Measurements from ENCODE around the gene SH3GL1. TPM values are rescaled to one million over a fixed set of nuclear protein-coding genes. Genes with fewer than 3 reads are reported as not detected.

The SH3GL1 gene
- total and polyA plus RNA-seq, 2 experiments from 2014 or later: 73.1 to 89.5 TPM

GRCh38 chr19:4326837-4327251 lies 73.5 kb downstream of the SH3GL1 start (continued):
- peak; percentile 25; the same call in 1 of the 2 replicates for TF ChIP-seq CREB1 (CRISPR knock-in tag; IDR thresholded peaks at IDR 0.05; ENCODE audit: low read depth)

- Histone ChIP-seq H3K4me2 (peak overlapping the region; percentile 95), H2AFZ (no peak overlapping the region), H3K9me2 (ENCODE audit: insufficient read depth) (no peaks in the 10 kb centered on the region), H3K4me3 (peak overlapping the region; percentile 77), H3K4me1 (ENCODE audit: insufficient read depth) (peaks cover 3% of the 10 kb centered on the region; the same call in 1 of the 2 replicates), H3F3A (replicated peaks; ENCODE audit: low read depth) (peaks cover 6% of the 10 kb centered on the region; the same call in 1 of the 2 replicates), H3K79me2 (replicated peaks; ENCODE audit: insufficient read depth) (no peaks in the 10 kb centered on the region), H3K36me3 (ENCODE audit: insufficient read depth) (no peaks in the 10 kb centered on the region), H3K27me3 (ENCODE audit: insufficient read depth) (no peaks in the 10 kb centered on the region), H3K27ac (ENCODE audit: low read depth) (0 out of 2 replicates have a peak overlapping the region, but pooled peaks have one; percentile 45), H4K20me1 (replicated peaks; ENCODE audit: insufficient read depth) (no peaks in the 10 kb centered on the region; the same call in 1 of the 2 replicates)
- DNase-seq (ENCODE audit: low spot score): no peak
- no peak for ATAC-seq
- peaks cover 25% of the 10 kb centered on the region for H3K36me3 Mint-ChIP-seq (ENCODE audit: low read depth)
- H3K4me1 Mint-ChIP-seq: peaks cover 18% of the 10 kb centered on the region
- H3K27ac Mint-ChIP-seq: peak overlapping the region; percentile 72
- H3K27me3 Mint-ChIP-seq (ENCODE audit: insufficient read depth, low read depth, poor library complexity): peaks cover 30% of the 10 kb centered on the region
- 0 out of 3 replicates have a peak, but pooled peaks cover 4% of the 10 kb centered on the region for H3K9me3 Mint-ChIP-seq
- H3K4me3 Mint-ChIP-seq: peak overlapping the region; percentile 82
- TF ChIP-seq ETS1 (IDR thresholded peaks at IDR 0.05): no peak
- no peak for TF ChIP-seq EZH2phosphoT487 (IDR thresholded peaks at IDR 0.05; ENCODE audit: unreplicated experiment)
- TF ChIP-seq EZH2 (IDR thresholded peaks at IDR 0.05; ENCODE audit: low read depth, unreplicated experiment): no peak
- TF ChIP-seq STAT1 (IDR thresholded peaks at IDR 0.05; ENCODE audit: unreplicated experiment): no peak
- no peak for TF ChIP-seq JUNB (IDR thresholded peaks at IDR 0.05; ENCODE audit: unreplicated experiment)
- TF ChIP-seq NANOG (IDR thresholded peaks at IDR 0.05; ENCODE audit: borderline replicate concordance): no peak
- no peak for TF ChIP-seq CREB1 (CRISPR knock-in tag; IDR thresholded peaks at IDR 0.05; ENCODE audit: low read depth)
- no peak for TF ChIP-seq ZNF331 (CRISPR knock-in tag; IDR thresholded peaks at IDR 0.05; ENCODE audit: low read depth)
- no peak for TF ChIP-seq REST (IDR thresholded peaks at IDR 0.05; ENCODE audit: unreplicated experiment)
- no peak for TF ChIP-seq CTCF (conservative IDR thresholded peaks at IDR 0.05; ENCODE audit: low read depth in 2 of 2)
- TF ChIP-seq ZNF462 (CRISPR knock-in tag; IDR thresholded peaks at IDR 0.05): no peak
- no peak for TF ChIP-seq ZNF114 (CRISPR knock-in tag; IDR thresholded peaks at IDR 0.05)
These were observed 74.0 kb downstream of the SH3GL1 start for GRCh38 chr19:4326215-4326836.
